Measurements from ENCODE around the gene ABTB1. TPM values are rescaled to one million over a fixed set of nuclear protein-coding genes. Genes with fewer than 3 reads are reported as not detected.

ABTB1 gene
- total RNA-seq, 1 donor from 2014 or later = 35.0 TPM

DNA sequence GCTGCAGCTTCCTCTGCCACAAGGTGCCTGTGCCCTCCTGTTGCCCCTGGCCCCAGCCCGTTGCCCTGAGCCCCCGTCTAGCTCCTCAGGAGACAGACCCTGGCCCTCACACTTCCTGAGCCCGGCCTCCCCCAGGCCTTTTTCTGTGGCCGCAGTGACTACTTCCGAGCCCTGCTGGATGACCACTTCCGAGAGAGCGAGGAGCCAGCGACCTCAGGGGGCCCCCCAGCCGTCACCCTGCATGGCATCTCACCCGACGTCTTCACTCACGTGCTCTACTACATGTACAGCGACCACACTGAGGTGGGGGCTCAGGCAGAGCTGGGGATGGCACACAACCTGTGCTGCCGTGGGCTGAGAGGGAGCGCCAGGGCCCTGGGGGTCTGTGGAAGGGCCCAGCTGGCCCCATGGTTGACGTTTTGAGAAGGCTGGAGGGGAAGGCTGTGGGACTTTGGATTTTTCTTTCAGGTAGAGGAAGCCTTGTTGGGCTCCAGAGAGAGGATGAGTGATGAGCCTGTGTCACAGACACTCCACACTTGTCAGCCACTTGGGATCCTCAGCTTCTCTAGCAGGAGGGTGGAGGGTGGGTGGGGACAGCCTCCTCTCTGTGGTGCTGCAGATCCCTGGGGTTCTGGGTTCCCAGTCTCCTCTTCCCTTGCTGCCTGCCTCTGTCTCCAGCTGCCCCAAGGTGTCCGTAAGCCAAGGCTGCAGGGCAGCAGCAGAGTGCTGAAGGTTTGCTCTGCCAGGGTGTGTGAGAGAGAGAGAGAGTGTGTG, 5.0 kb downstream of the ABTB1 start:
- no peaks in the 10 kb centered on the region for H3K36me3 Mint-ChIP-seq (ENCODE audit: unreplicated experiment)
- no peak overlapping the region for H3K4me3 Mint-ChIP-seq (ENCODE audit: unreplicated experiment)
- DNase-seq = no peak
- no peak overlapping the region for H3K27ac Mint-ChIP-seq (ENCODE audit: unreplicated experiment)
- TF ChIP-seq, protein P1, sequence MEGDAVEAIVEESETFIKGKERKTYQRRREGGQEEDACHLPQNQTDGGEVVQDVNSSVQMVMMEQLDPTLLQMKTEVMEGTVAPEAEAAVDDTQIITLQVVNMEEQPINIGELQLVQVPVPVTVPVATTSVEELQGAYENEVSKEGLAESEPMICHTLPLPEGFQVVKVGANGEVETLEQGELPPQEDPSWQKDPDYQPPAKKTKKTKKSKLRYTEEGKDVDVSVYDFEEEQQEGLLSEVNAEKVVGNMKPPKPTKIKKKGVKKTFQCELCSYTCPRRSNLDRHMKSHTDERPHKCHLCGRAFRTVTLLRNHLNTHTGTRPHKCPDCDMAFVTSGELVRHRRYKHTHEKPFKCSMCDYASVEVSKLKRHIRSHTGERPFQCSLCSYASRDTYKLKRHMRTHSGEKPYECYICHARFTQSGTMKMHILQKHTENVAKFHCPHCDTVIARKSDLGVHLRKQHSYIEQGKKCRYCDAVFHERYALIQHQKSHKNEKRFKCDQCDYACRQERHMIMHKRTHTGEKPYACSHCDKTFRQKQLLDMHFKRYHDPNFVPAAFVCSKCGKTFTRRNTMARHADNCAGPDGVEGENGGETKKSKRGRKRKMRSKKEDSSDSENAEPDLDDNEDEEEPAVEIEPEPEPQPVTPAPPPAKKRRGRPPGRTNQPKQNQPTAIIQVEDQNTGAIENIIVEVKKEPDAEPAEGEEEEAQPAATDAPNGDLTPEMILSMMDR (IDR thresholded peaks at IDR 0.05; ENCODE audit: partially characterized antibody, unreplicated experiment) = no peak
- peaks cover 7% of the 10 kb centered on the region for H3K4me1 Mint-ChIP-seq (ENCODE audit: low read depth, unreplicated experiment)
- H3K9me3 Mint-ChIP-seq (ENCODE audit: unreplicated experiment) = peaks cover 22% of the 10 kb centered on the region
- peaks cover 18% of the 10 kb centered on the region for H3K27me3 Mint-ChIP-seq (ENCODE audit: unreplicated experiment)

DNA sequence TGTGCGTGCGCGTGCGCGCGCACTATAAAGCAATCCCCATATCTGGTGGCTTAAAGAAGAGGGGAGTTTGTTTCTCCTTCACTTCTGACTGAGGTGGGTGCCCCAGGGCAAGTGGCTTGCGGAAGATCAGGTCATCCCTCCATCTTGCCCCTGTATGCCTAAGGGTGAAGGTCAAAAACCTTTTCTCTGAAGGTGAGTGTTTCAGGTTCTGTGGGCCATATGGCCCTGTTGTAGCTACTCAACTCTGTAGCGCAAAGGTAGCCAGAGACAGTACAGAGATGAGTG, 5.5 kb downstream of the ABTB1 start:
- no peak for DNase-seq
- no peaks in the 10 kb centered on the region for H3K36me3 Mint-ChIP-seq (ENCODE audit: unreplicated experiment)
- peaks cover 18% of the 10 kb centered on the region for H3K27me3 Mint-ChIP-seq (ENCODE audit: unreplicated experiment)
- no peak overlapping the region for H3K27ac Mint-ChIP-seq (ENCODE audit: unreplicated experiment)
- no peak overlapping the region for H3K4me3 Mint-ChIP-seq (ENCODE audit: unreplicated experiment)
- TF ChIP-seq, protein P1 (IDR thresholded peaks at IDR 0.05; ENCODE audit: partially characterized antibody, unreplicated experiment) = no peak
- H3K9me3 Mint-ChIP-seq (ENCODE audit: unreplicated experiment) = peaks cover 22% of the 10 kb centered on the region
- H3K4me1 Mint-ChIP-seq (ENCODE audit: low read depth, unreplicated experiment) = peaks cover 7% of the 10 kb centered on the region

DNA sequence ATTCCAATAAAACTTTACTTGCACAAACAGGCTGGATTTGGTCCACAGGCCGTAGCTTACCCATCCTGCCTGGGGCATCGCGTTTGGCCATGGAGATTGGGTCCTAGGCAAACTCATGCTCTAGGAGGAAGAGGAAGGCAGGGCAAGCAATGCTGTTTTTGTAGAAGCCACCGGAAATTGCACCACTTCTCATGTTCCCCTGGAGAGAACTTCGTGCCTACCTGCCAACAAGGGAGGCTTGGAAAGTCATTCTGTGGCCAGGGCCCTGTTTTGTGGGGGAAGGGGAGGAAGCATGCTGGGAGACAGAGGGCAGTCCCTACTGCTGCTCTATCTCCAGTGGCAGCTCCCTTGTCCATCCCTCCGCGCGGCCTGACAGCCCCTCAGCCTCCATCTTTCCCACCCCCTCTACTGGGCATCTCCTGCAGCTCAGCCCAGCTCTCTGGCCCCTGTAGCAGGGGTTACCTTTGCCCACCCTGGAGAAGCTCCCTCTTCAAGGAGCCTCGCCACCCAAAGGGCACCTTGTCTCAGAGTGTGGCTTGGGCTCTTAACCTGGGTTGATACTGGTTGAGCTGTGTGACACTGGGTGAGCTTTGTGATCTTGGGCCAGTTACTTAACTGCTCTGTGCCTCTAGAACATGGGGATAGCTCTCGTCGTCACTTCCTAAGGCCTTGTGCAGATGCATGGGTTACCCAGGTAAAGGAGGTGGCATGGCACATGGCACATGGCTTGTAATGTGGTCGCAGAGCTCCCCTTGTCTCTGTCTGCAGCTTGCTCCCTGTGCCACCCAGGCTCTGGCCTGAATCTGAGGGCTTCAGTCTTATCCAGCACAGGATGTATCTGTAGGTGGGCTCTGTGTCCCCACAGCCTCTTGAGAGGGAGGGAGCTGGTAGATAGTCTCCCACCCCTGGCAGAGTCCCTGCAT, 6.1 kb downstream of the ABTB1 start:
- no peak overlapping the region for H3K27ac Mint-ChIP-seq (ENCODE audit: unreplicated experiment)
- DNase-seq = no peak
- peaks cover 12% of the 10 kb centered on the region for H3K27me3 Mint-ChIP-seq (ENCODE audit: unreplicated experiment)
- no peak overlapping the region for H3K4me3 Mint-ChIP-seq (ENCODE audit: unreplicated experiment)
- no peaks in the 10 kb centered on the region for H3K36me3 Mint-ChIP-seq (ENCODE audit: unreplicated experiment)
- peaks cover 16% of the 10 kb centered on the region for H3K9me3 Mint-ChIP-seq (ENCODE audit: unreplicated experiment)
- TF ChIP-seq, protein P1 (IDR thresholded peaks at IDR 0.05; ENCODE audit: partially characterized antibody, unreplicated experiment) = no peak
- peaks cover 4% of the 10 kb centered on the region for H3K4me1 Mint-ChIP-seq (ENCODE audit: low read depth, unreplicated experiment)

DNA sequence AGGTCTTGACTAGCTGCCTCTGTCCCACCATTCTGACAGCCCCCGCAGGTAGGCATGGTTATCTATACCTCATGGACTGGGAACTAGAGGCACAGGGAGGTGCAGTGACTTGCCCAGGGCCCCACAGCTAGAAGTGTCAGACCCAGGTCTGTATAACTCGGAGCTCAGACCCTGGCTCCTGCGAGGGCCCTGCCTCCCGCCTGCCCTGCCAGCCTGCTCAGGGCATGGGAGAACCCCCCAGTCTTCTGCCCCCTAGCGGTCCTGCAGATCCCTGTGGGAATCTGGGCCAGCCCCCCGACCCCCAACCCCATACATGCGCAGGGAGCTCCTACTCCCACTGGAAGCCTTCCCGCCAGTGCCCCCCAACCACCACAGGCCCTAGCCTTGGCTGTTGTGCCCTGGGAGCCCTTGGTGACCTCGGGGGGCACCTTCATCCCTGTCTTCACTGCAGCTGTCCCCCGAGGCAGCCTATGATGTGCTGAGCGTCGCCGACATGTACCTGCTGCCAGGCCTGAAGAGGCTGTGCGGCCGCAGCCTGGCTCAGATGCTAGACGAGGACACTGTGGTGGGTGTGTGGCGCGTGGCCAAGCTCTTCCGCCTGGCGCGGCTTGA, 6.9 kb downstream of the ABTB1 start:
- peaks cover 9% of the 10 kb centered on the region for H3K27me3 Mint-ChIP-seq (ENCODE audit: unreplicated experiment)
- no peak overlapping the region for H3K27ac Mint-ChIP-seq (ENCODE audit: unreplicated experiment)
- H3K9me3 Mint-ChIP-seq (ENCODE audit: unreplicated experiment) = peaks cover 10% of the 10 kb centered on the region
- peaks cover 4% of the 10 kb centered on the region for H3K4me1 Mint-ChIP-seq (ENCODE audit: low read depth, unreplicated experiment)
- TF ChIP-seq, protein P1 (IDR thresholded peaks at IDR 0.05; ENCODE audit: partially characterized antibody, unreplicated experiment) = peak; percentile 22
- no peaks in the 10 kb centered on the region for H3K36me3 Mint-ChIP-seq (ENCODE audit: unreplicated experiment)
- no peak for DNase-seq
- no peak overlapping the region for H3K4me3 Mint-ChIP-seq (ENCODE audit: unreplicated experiment)

Measured in glutamatergic neuron (in vitro differentiated cells).